GM23248 (cell line): ENCODE results near the gene JPT1. TPM values are rescaled to one million over a fixed set of nuclear protein-coding genes. Genes with fewer than 3 reads are reported as not detected.
A peak's percentile ranks its signal among the peaks of the same experiment; 100 is the strongest.

Experiments
- DNase-seq: peaks from one replicate; pipeline ENCODE4 v3.0.0-alpha.2; 2015
- H2AFZ ChIP-seq: fragments of 200-600 bp; sonication (generic); 2 replicates; pipeline ENCODE4 v1.6.1; 2016; ENCODE audit warnings: antibody characterized with exemption
- H3F3A ChIP-seq: fragments of 200-600 bp; sonication (generic); 2 replicates; pipeline ENCODE4 v1.6.1; 2016; ENCODE audit warnings: mild to moderate bottlenecking, antibody characterized with exemption, mixed run types; ENCODE audit not compliant: insufficient read depth
- H3K27ac ChIP-seq: fragments of 200-600 bp; sonication (generic); 2 replicates; pipeline ENCODE4 v1.5.1; 2016; ENCODE audit warnings: mild to moderate bottlenecking
- H3K27me3 ChIP-seq: fragments of 200-600 bp; sonication (generic); replicated peaks from 2 replicates; pipeline ENCODE4 v1.6.1; 2016; ENCODE audit warnings: mild to moderate bottlenecking; ENCODE audit not compliant: insufficient read depth
- H3K36me3 ChIP-seq: fragments of 200-600 bp; sonication (generic); 2 replicates; pipeline ENCODE4 v1.6.1; 2016; ENCODE audit warnings: low read depth, mild to moderate bottlenecking
- H3K4me1 ChIP-seq: fragments of 200-600 bp; sonication (generic); 2 replicates; pipeline ENCODE4 v1.6.1; 2016; ENCODE audit warnings: mild to moderate bottlenecking; ENCODE audit not compliant: insufficient read depth
- H3K4me2 ChIP-seq: fragments of 200-600 bp; sonication (generic); one replicate; pipeline ENCODE4 v1.6.1; 2016; ENCODE audit warnings: mild to moderate bottlenecking; ENCODE audit not compliant: unreplicated experiment
- H3K4me3 ChIP-seq: fragments of 200-600 bp; sonication (generic); 2 replicates; pipeline ENCODE4 v1.5.1; 2016; ENCODE audit warnings: mild to moderate bottlenecking
- H3K79me2 ChIP-seq: fragments of 200-600 bp; sonication (generic); 2 replicates; pipeline ENCODE4 v1.6.1; 2016; ENCODE audit warnings: mild to moderate bottlenecking; ENCODE audit not compliant: insufficient read depth
- H3K9ac ChIP-seq: fragments of 200-600 bp; sonication (generic); 2 replicates; pipeline ENCODE4 v1.6.1; 2016; ENCODE audit warnings: mild to moderate bottlenecking
- H3K9me2 ChIP-seq: fragments of 200-600 bp; sonication (generic); 2 replicates; pipeline ENCODE4 v1.6.1; 2016; ENCODE audit warnings: mixed run types, mild to moderate bottlenecking, moderate library complexity; ENCODE audit not compliant: insufficient read depth
- H3K9me3 ChIP-seq: fragments of 200-600 bp; sonication (generic); one replicate; pipeline ENCODE4 v1.6.1; 2017; ENCODE audit warnings: low read depth
- H4K20me1 ChIP-seq: fragments of 200-600 bp; sonication (generic); 2 replicates; pipeline ENCODE4 v1.6.0; 2016; ENCODE audit not compliant: insufficient read depth
- EZH2 ChIP-seq: fragments of 200-600 bp; sonication (generic); IDR thresholded peaks from 2 replicates; pipeline ENCODE4 v1.6.1; 2018; ENCODE audit warnings: antibody characterized with exemption, mild to moderate bottlenecking; ENCODE audit not compliant: insufficient read depth, poor library complexity, severe bottlenecking
- EZH2phosphoT487 ChIP-seq: fragments of 200-600 bp; sonication (generic); IDR thresholded peaks from 2 replicates; pipeline ENCODE4 v1.6.1; 2018; ENCODE audit warnings: antibody characterized with exemption, moderate library complexity, mild to moderate bottlenecking, low read depth; ENCODE audit not compliant: insufficient read depth
- WGBS, 2 experiments: methylation state at CpG; one replicate each; pipeline ENCODE4 v1.1.6; 2015 to 2017; ENCODE audit warnings: low lambda C conversion rate in 2 of 2, low coverage in 1 of 2; ENCODE audit errors: missing lambda C conversion rate in 2 of 2; 5-methylcytosine and 5-hydroxymethylcytosine counted together
- in situ Hi-C: fragments of 300-500 bp; cut with MboI; formaldehyde crosslinking; loops from 2 replicates; pipeline ENCODE4 v1.15.0; 2020
- polyA plus RNA-seq: library from polyadenylated mRNA; unstranded; fragments of >200 nt; fragmentation: Nextera tagmentation; extraction: Ambion mirVana; gene quantifications from 2 replicates; pipeline ENCODE4 v1.2.1, GENCODE V29; 2016
- total RNA-seq: library from RNA; depleted of rRNA; stranded (reverse); fragments of >200 nt; shearing (Covaris generic); gene quantifications from 2 replicates; pipeline ENCODE4 v1.2.3, GENCODE V29; 2014

Gene JPT1
- total and polyA plus RNA-seq, 2 experiments from 2014 or later = 54.0 to 199 TPM

GRCh38 chr17:75188614-75189013 lies 34.3 kb upstream of the JPT1 start:
- WGBS, 2 experiments = 96% methylated on average over 6 of the region's 6 CpGs
- no peaks in the 10 kb centered on the region for H3K9me2 ChIP-seq
- H2AFZ ChIP-seq = no peak overlapping the region
- DNase-seq = no peak
- no peak overlapping the region for H3K9ac ChIP-seq
- no peaks in the 10 kb centered on the region for H4K20me1 ChIP-seq
- TF ChIP-seq EZH2phosphoT487 = no peak
- TF ChIP-seq EZH2 = no peak
- no peaks in the 10 kb centered on the region for H3K36me3 ChIP-seq
- no peak overlapping the region for H3K4me3 ChIP-seq
- H3K9me3 ChIP-seq = no peaks in the 10 kb centered on the region
- no peaks in the 10 kb centered on the region for H3K27me3 ChIP-seq
- peaks cover 6% of the 10 kb centered on the region for H3F3A ChIP-seq
- H3K4me1 ChIP-seq = no peaks in the 10 kb centered on the region
- no peaks in the 10 kb centered on the region for H3K79me2 ChIP-seq
- no peak overlapping the region for H3K27ac ChIP-seq
- in situ Hi-C loops = no loop called here
- no peak overlapping the region for H3K4me2 ChIP-seq

GRCh38 chr17:75183999-75184884 lies 29.9 kb upstream of the JPT1 start:
- Histone ChIP-seq H2AFZ (no peak overlapping the region), H3K4me2 (no peak overlapping the region), H3K4me1 (peaks cover 4% of the 10 kb centered on the region), H4K20me1 (no peaks in the 10 kb centered on the region), H3K36me3 (peaks cover 8% of the 10 kb centered on the region; the same call in 1 of the 2 replicates), H3K27me3 (no peaks in the 10 kb centered on the region), H3K27ac (no peak overlapping the region), H3K4me3 (no peak overlapping the region), H3K79me2 (peaks cover 31% of the 10 kb centered on the region), H3K9me2 (no peaks in the 10 kb centered on the region), H3F3A (peaks cover 18% of the 10 kb centered on the region), H3K9me3 (no peaks in the 10 kb centered on the region), H3K9ac (no peak overlapping the region)
- in situ Hi-C loops = no loop called here
- 95 to 96% methylated on average over 9 of the region's 9 CpGs for WGBS, 2 experiments
- no peak for TF ChIP-seq EZH2
- no peak for TF ChIP-seq EZH2phosphoT487
- no peak for DNase-seq

DNA sequence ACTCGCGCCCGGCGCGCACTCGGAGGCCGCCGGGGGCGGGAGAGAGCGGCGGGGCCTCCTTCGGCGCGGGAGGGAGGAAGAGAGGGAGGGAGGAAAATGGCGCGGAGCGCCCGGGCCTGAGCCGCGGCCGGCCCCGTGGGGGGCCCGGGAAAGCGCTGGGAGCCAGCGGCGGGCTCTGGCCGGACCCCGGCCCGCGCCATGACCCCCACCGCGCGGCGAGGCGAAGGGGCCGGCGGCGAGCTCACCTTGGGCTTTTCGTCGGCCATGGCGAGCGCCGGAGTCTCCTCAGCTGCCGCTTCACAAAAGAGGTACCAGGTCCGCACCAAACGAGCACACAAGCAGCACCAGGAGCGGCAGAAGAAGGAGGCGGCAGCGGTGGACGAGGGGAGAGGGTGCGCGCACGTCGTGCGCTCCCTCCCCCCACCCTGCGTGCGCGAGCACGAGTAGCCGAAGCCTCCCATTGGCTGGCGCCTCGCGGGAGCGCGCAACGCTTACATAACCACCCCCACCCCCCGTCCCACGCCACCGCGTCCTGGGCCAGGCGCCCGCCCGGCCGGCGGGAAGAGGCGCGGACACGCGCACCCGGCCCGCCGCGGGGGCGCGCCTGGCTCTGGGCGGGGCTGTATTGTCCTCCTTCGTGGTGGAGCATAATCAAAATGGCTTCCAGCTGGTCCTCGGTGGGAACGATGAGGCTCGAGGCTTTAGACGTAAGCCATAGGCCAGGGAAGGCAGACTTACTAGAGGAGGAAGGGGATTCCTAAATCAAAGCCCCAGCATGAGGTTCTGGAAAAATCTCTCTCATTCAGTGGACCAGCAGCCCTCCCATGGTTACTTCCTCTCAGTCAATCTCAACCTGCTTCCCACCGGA lies 28.5 kb upstream of the JPT1 start, which contains the start of gene SUMO2:
SUMO2 (minus strand) TSS at position 391 of the 868 bp plus-strand sequence; CDS start at position 266, 125 bp downstream.
- Histone ChIP-seq H3K27me3 (no peaks in the 10 kb centered on the region), H3K4me2 (peak within 1 kb of the TSS; percentile 95), H3K4me1 (peaks cover 4% of the 10 kb centered on the region), H3F3A (peaks cover 18% of the 10 kb centered on the region), H2AFZ (peak within 1 kb of the TSS; percentile 93), H3K9me3 (no peaks in the 10 kb centered on the region), H3K9me2 (no peaks in the 10 kb centered on the region), H3K9ac (peak within 1 kb of the TSS; percentile 93), H3K36me3 (peaks cover 15% of the 10 kb centered on the region; the same call in 1 of the 2 replicates), H4K20me1 (no peaks in the 10 kb centered on the region), H3K27ac (peak within 1 kb of the TSS; percentile 92), H3K79me2 (peaks cover 45% of the 10 kb centered on the region), H3K4me3 (peak within 1 kb of the TSS; percentile 91)
- WGBS, 2 experiments = 2 to 3% methylated on average over 38 to 82 of the region's 92 CpGs
- in situ Hi-C loops = no loop called here
- DNase-seq = peak; percentile 96
- no peak for TF ChIP-seq EZH2phosphoT487
- TF ChIP-seq EZH2 = no peak

DNA sequence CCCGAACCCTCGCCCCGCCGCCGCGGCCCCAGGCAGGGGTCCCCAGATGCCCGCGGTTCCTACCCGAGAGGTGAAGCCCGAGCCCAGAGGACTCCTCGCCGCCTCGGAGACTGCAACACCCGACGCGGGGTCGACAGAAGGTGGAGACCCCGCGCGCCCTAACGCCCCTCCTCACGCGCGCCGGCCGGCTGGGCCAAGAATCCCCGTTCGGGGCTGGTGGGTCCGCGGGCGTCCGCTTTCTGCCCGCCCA lies 27.9 kb upstream of the JPT1 start:
- TF ChIP-seq EZH2phosphoT487 (no peak), EZH2 (no peak)
- WGBS, 2 experiments = 0 to 1% methylated on average over 29 to 30 of the region's 33 CpGs
- peaks cover 4% of the 10 kb centered on the region for H3K4me1 ChIP-seq
- H3K4me2 ChIP-seq = peak overlapping the region; percentile 95
- no peaks in the 10 kb centered on the region for H3K27me3 ChIP-seq
- H3K9me3 ChIP-seq = no peaks in the 10 kb centered on the region
- H3F3A ChIP-seq = peaks cover 18% of the 10 kb centered on the region
- H3K36me3 ChIP-seq = peaks cover 15% of the 10 kb centered on the region; the same call in 1 of the 2 replicates
- in situ Hi-C loops = no loop called here
- H4K20me1 ChIP-seq = no peaks in the 10 kb centered on the region
- H3K4me3 ChIP-seq = peak overlapping the region; percentile 91
- DNase-seq = no peak
- H3K9ac ChIP-seq = peak overlapping the region; percentile 93
- H3K9me2 ChIP-seq = no peaks in the 10 kb centered on the region
- H3K27ac ChIP-seq = peak overlapping the region; percentile 92
- peaks cover 51% of the 10 kb centered on the region for H3K79me2 ChIP-seq
- H2AFZ ChIP-seq = peak overlapping the region; percentile 46
